NCI-H524 treated with DMSO at 0.1 percent for 48 hours (cell line): ENCODE results near the gene HLA-G.
"Not testable (repeated sequence)": the region's sequence is repeated elsewhere in the genome, so short reads cannot be mapped to it uniquely, and the experiment has no call there.

Experiments
- DNase-seq: peaks from one replicate; lab custom pipeline; 2025; lab: John Stamatoyannopoulos, UW

Gene HLA-G

DNA sequence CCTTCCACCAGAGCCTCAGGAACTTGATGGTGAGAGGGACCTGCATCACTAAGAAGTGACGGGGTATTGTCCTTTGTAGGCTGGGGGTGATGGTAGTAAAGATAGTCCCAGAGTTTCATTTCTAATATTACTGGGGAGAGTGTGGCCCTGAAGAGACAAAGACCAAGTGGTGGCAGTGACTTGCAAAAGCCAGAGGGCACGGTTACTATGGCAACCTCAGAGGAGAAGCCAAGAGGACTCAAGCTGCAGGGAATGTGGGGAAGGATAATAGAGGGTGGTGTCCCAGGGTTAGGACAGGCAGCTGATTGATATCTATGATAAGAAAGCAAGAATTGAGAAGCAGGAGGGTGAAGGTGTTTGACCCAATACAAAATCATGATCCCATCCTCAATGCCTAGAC is 42.5 kb downstream of the HLA-G start:
- no peak for DNase-seq

DNA sequence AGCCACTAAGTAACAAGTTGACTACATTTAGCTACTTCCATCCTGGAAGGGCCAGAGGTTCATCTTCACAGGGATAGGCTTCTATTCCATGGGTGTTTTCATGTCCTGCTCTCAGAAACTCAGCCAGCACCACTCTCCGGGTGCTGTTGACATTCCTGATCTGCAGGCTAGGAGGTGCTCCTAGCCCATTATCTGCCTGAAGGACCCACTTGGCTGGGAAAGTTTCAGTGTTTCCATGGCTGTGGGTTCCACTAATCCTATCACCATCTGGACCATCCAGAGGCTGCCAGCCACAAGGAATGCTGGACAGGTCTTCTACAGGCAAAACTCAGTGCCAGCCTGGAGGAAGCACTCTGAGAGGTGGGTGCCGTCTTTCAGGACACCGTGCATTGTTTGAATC is 45.2 kb downstream of the HLA-G start:
- peak; percentile 19 for DNase-seq

DNA sequence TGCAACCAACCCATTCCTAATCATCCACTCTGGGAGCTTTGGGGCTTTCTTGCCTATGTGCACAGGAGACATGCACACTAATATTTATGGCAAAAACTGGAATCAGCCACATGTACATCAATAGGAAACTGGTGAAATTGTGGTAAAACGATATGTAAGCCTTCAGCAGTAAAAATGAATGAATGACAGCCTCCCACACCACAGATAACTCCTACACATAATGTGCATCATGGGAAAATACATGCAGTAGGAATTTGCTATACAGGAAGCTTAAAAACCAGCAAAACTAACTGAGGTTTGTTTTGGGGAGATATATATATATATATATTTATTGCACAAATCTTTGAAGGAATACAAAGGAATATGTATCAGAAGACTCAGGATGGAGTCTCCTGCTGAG is 47.6 kb downstream of the HLA-G start:
- DNase-seq, result no peak

- not testable (repeated sequence) for DNase-seq
Observed at GRCh38 chr6:29875734-29876133, 48.1 kb downstream of the HLA-G start.
